ENCODE measurements around the gene HIBADH.

HIBADH gene

GRCh38 chr7:27523321-27523720 is 139.4 kb downstream of the HIBADH start:
- Histone ChIP-seq H3K79me2 (ENCODE audit: insufficient read depth, low read length) (no peaks in the 10 kb centered on the region), H2AFZ (ENCODE audit: low read length) (no peak overlapping the region), H3K9me2 (replicated peaks; ENCODE audit: low read depth, low read length) (no peaks in the 10 kb centered on the region), H3K36me3 (ENCODE audit: insufficient read depth, low read length) (no peaks in the 10 kb centered on the region; the same call in 1 of the 2 replicates), H4K20me1 (ENCODE audit: insufficient read depth, low read length, poor library complexity, severe bottlenecking) (no peaks in the 10 kb centered on the region), H3K27me3 (ENCODE audit: insufficient read depth, low read length, poor library complexity, severe bottlenecking) (no peaks in the 10 kb centered on the region), H3K9me3 (ENCODE audit: insufficient read depth, low read depth, low read length) (no peaks in the 10 kb centered on the region), H3K4me1 (ENCODE audit: insufficient read depth, low read length, poor library complexity, severe bottlenecking) (no peaks in the 10 kb centered on the region), H3K4me3 (ENCODE audit: low read length, poor library complexity, severe bottlenecking) (no peak overlapping the region), H3F3A (ENCODE audit: low read depth) (no peaks in the 10 kb centered on the region), H3K9ac (ENCODE audit: low read depth, low read length, poor library complexity, severe bottlenecking) (no peak overlapping the region), H3K4me2 (ENCODE audit: low read depth, low read length, poor library complexity, severe bottlenecking) (no peak overlapping the region)
- TF ChIP-seq, protein P1, sequence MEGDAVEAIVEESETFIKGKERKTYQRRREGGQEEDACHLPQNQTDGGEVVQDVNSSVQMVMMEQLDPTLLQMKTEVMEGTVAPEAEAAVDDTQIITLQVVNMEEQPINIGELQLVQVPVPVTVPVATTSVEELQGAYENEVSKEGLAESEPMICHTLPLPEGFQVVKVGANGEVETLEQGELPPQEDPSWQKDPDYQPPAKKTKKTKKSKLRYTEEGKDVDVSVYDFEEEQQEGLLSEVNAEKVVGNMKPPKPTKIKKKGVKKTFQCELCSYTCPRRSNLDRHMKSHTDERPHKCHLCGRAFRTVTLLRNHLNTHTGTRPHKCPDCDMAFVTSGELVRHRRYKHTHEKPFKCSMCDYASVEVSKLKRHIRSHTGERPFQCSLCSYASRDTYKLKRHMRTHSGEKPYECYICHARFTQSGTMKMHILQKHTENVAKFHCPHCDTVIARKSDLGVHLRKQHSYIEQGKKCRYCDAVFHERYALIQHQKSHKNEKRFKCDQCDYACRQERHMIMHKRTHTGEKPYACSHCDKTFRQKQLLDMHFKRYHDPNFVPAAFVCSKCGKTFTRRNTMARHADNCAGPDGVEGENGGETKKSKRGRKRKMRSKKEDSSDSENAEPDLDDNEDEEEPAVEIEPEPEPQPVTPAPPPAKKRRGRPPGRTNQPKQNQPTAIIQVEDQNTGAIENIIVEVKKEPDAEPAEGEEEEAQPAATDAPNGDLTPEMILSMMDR (conservative IDR thresholded peaks at IDR 0.05; ENCODE audit: low read length), result no peak
- TF ChIP-seq EZH2phosphoT487 (IDR thresholded peaks at IDR 0.05; ENCODE audit: borderline replicate concordance), result no peak

GRCh38 chr7:27522566-27522965 is 140.1 kb downstream of the HIBADH start:
- H3K4me2 ChIP-seq (ENCODE audit: low read depth, low read length, poor library complexity, severe bottlenecking), result no peak overlapping the region
- H3K9ac ChIP-seq (ENCODE audit: low read depth, low read length, poor library complexity, severe bottlenecking), result no peak overlapping the region
- TF ChIP-seq, protein P1 (conservative IDR thresholded peaks at IDR 0.05; ENCODE audit: low read length), result no peak
- TF ChIP-seq EZH2phosphoT487 (IDR thresholded peaks at IDR 0.05; ENCODE audit: borderline replicate concordance), result no peak
- no peaks in the 10 kb centered on the region; the same call in 1 of the 2 replicates for H3K36me3 ChIP-seq (ENCODE audit: insufficient read depth, low read length)
- H3K79me2 ChIP-seq (ENCODE audit: insufficient read depth, low read length), result no peaks in the 10 kb centered on the region
- no peaks in the 10 kb centered on the region for H3K9me2 ChIP-seq (replicated peaks; ENCODE audit: low read depth, low read length)
- no peaks in the 10 kb centered on the region for H3K27me3 ChIP-seq (ENCODE audit: insufficient read depth, low read length, poor library complexity, severe bottlenecking)
- H3K4me3 ChIP-seq (ENCODE audit: low read length, poor library complexity, severe bottlenecking), result no peak overlapping the region
- H4K20me1 ChIP-seq (ENCODE audit: insufficient read depth, low read length, poor library complexity, severe bottlenecking), result no peaks in the 10 kb centered on the region
- no peaks in the 10 kb centered on the region for H3K4me1 ChIP-seq (ENCODE audit: insufficient read depth, low read length, poor library complexity, severe bottlenecking)
- no peaks in the 10 kb centered on the region for H3F3A ChIP-seq (ENCODE audit: low read depth)
- H3K9me3 ChIP-seq (ENCODE audit: insufficient read depth, low read depth, low read length), result no peaks in the 10 kb centered on the region
- no peak overlapping the region for H2AFZ ChIP-seq (ENCODE audit: low read length)

DNA sequence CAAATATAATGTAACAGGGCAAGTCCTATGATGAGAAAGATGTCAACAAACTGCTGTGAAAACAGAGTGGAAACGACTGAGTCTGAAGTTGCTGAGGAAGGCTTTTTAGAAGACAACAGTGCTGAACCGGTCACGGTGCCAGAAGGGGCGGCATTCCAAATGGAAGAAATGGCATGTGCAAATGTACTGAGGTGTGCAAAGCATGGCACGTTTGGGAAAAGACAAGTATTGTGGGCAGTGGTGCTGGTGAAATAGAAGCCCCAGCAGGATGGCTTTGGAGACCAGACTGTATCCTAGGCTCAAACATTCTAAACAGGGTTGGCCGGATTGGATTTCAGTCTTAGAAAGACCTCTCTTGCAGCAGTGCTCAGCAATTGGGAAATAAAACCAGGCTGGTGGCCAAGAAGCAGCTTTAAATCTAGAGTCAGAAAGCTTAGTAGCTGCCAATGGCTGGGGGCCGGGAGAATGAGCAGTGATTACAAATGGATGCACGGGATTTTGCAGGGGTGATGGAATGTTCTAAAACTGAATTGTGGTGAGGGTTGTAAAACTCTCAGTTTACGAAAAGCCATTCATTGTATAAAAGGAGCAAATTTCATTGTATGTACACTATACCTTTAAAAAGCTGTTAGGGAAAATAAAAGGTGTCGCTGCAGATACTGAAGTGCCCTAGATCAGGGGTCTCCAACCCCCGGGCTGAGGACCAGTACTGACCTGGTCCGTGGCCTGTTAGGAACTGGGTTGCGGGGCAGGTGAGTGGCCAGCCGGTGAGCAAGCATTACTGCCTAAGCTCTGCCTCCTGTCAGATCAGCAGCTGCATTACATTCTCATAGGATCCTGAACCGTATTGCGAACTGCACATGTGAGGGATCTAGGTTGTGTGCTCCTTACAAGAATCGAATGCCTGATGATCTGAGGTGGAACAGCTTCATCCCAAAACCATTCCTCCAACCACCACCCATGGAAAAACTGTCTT is 141.6 kb downstream of the HIBADH start:
- TF ChIP-seq, protein P1 (conservative IDR thresholded peaks at IDR 0.05; ENCODE audit: low read length), result no peak
- no peak for TF ChIP-seq EZH2phosphoT487 (IDR thresholded peaks at IDR 0.05; ENCODE audit: borderline replicate concordance)

More for the DNA sequence above, 141.6 kb downstream of the HIBADH start:
- Histone ChIP-seq H2AFZ (ENCODE audit: low read length) (no peak overlapping the region), H3K79me2 (ENCODE audit: insufficient read depth, low read length) (no peaks in the 10 kb centered on the region), H3K4me1 (ENCODE audit: insufficient read depth, low read length, poor library complexity, severe bottlenecking) (no peaks in the 10 kb centered on the region), H3K4me2 (ENCODE audit: low read depth, low read length, poor library complexity, severe bottlenecking) (no peak overlapping the region), H3F3A (ENCODE audit: low read depth) (no peaks in the 10 kb centered on the region), H4K20me1 (ENCODE audit: insufficient read depth, low read length, poor library complexity, severe bottlenecking) (no peaks in the 10 kb centered on the region), H3K36me3 (ENCODE audit: insufficient read depth, low read length) (no peaks in the 10 kb centered on the region; the same call in 1 of the 2 replicates), H3K9me2 (replicated peaks; ENCODE audit: low read depth, low read length) (no peaks in the 10 kb centered on the region), H3K9me3 (ENCODE audit: insufficient read depth, low read depth, low read length) (no peaks in the 10 kb centered on the region), H3K9ac (ENCODE audit: low read depth, low read length, poor library complexity, severe bottlenecking) (no peak overlapping the region), H3K4me3 (ENCODE audit: low read length, poor library complexity, severe bottlenecking) (no peak overlapping the region), H3K27me3 (ENCODE audit: insufficient read depth, low read length, poor library complexity, severe bottlenecking) (no peaks in the 10 kb centered on the region)

All from Loucy (cell line).